Effector CD4-positive, alpha-beta T cell (primary cell): ENCODE measurements around the gene EFNA5.

Experiments used
- DNase-seq: peaks from one replicate; pipeline ENCODE4 v3.0.0-alpha.2; 2020

Gene EFNA5

DNA sequence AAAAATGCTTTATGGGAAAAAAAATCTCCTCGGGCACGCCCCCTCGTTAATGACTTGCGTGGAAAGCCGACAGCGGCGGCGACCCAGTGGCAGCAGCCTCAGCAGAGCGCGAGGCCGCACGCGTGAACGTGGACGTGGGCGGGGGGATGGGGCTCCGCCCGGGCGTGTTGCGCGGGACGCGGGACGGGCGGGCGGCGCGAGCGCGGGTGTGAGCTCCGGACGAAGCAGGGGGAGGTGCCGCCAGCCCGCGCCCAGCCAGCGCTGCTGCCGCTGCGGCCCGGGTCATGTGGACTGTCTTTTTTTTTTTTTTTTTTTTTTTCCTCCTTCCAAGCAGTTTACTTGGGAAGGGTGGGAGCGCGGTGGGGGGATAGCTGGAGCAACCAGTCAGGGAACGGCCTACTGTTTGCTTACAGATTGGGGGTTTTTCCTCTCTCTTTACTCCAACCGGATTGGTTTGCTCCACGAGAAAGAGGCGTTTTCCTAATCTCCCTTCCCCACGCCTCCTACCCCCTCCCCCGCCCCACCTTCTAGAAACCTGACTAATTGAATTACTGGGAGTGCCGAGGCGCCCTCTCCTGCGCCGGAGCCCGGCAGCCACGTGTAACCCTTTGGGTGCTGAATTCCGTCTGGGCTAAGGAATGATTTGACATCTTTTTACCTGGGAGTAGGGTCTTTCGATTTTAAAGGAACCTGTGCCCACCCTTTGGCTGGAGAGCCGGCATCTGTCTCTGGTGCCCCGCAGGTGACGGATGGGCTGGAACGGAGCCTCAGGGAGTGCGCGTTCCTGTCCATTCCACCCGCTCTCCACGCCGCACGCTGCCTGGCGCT, 1.7 kb upstream of the EFNA5 start:
- DNase-seq = no peak

- no peak for DNase-seq
Observed at GRCh38 chr5:107671742-107672210, 1.0 kb upstream of the EFNA5 start.

GRCh38 chr5:107670087-107670931, 428 bp downstream of the EFNA5 start:
- no peak for DNase-seq

GRCh38 chr5:107669096-107670031, 1.4 kb downstream of the EFNA5 start:
- no peak for DNase-seq

DNA sequence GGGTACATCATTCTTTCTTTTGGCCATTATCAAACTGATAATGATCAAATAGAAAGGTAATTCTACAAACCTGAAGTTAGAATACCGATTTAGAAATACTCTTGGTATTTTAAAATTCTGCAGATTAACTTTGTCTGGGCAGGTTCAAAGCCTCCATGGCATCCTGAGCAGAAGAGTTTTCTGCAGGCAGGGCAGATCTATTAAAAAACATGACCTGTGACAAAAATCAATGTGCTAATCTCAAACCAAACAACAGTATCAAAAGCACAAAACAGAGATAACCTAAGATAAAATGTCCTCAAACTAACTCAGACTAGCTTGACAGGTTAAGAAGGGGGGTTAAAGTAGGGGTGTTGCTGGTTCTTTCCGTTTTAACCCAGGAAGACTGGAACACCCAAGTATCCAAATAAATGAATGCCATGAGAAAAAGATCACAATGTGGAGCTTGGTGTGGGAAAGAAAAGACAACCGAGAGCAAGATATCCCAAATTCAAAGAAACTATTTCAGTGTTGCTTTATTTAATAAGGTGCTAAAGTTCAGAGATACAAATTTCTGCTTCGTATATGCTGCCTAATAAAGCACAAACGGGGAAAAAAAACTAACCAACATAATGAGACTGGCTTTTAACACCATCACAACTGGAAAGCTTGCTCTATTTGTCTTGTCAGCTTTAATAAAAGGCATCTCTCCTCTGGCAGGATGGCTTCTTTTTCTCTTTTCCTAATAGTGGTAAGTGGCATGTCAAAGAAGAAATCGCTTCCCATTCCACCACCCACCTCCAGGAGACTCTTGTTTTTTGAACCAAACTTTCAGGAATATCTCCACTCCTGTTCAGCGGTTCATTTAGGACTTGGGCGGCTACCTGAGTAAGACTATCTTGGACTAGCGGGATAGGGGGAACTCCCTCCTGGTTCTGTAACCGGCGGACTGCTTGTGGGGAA, 2.3 kb downstream of the EFNA5 start:
- DNase-seq = no peak

DNA sequence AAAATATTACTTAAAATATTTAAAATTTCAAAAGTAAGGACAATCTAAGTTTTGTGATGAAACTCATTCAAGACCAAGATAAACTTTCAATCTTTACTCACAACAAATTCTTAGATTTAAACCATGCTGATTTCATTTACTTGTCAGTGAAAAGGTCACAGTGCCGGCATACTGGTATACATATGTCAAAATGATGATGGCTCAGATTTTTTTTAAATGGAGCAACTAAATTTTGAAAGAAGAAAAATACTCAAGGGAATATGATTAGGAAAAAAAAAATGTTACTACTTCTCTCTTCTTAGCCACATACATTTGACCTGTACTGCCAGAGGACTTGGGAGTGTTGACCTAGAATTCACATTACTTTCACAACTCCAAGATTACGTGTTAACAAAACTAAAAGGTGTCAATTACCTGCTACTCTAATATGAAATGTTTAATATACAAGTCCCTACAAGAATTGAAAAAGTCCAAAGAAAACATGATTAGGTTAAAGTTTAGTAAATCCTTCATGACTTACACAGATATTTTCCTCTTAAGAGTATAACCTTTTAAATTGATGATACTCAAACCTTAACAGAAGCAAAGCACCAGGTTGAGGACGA, 4.6 kb downstream of the EFNA5 start:
- DNase-seq = no peak

DNA sequence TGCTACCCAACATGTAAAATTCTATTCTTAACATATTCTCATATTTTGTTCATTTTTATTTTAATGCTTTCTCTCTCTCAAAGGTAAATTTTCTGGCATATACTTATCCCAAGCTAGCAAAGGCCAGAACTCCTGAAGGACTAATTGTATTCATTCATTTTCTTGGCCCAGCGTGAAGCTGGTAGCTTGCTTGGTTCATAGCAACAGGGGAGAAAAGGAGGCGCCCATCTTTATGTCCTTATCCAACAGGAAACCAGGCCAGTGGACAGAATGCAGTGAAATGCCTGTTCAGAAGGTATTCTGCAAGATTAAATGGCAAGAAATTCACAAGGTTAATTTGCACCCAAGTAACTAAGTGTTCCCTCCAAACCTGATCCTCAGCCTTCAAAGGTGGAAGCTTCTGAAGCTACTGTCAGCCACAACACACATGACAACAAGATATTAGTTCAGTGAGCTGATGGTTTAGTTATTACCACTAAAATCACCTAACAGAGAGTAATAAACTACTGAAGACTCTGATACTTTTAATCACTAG, 5.6 kb downstream of the EFNA5 start:
- no peak for DNase-seq

DNA sequence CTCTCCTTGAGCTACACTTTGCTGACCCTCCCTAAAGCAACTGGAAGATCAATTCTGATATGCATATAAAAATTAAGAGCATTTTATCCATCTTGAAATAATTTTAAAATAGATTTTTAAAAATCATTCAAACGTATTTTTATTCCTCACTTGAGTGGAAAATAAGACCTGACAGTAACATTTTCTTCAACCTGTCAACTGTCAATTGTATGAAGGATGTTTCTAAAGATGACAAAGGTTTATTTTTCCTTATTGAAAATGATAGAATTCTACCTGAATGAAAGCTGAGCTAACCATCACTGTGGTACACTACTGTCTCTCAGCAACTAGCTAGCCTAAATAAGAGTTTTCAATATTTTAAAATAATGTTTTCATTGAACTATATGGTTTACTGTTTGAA, 7.0 kb downstream of the EFNA5 start:
- DNase-seq = no peak

GRCh38 chr5:107661650-107662044, 9.1 kb downstream of the EFNA5 start:
- DNase-seq = no peak

DNA sequence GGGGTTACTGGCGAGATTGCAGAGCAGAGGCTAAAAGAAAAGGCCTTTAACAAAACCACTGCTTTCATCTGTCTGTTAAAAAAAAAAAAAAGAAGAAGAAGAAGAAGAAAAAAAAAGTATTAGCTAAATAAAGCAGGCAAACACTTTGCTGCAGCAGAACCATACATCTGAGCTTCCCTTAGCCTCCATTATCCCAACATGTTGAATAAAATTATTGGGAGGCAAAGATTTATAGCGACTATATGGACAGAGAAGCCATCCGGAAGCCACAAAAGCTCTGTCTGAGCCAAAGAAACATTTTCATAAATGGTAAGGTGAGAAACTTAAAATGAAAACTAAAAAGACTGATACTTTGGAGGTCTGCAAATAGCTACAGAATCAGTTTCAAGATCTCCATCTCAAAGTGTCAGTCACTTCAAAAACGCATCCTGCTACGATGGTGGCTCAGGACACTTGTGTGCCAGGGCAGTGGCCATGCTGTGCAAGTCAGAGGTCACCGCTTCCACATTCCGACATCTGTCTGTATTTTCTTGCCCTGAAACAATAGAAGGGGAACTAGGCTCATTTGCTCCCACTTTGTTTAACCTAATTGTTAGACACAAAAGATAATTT, 9.6 kb downstream of the EFNA5 start:
- DNase-seq = no peak

GRCh38 chr5:107658528-107658927, 12.2 kb downstream of the EFNA5 start:
- DNase-seq = no peak

- DNase-seq = no peak
Observed at GRCh38 chr5:107655831-107656230, 14.9 kb downstream of the EFNA5 start.

DNA sequence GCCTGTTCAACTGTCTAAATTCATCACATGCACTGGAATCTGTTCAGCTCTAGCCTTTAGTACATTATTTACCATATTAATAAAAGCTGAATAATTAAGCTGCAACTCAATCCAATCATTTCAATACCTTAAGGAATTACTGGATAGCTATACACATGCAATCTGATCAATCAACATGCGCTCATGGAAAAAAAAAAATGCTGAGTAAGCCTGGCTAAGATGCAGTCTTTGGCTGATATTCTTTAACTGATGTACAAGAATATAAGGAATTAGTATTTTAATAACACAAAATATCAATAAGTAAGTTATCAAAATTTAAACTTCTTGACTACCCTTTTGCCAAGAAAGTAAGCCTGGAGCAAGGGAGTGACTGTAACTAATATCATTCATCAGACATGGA, 15.9 kb downstream of the EFNA5 start:
- DNase-seq = no peak

- no peak for DNase-seq
Observed at GRCh38 chr5:107653685-107654084, 17.1 kb downstream of the EFNA5 start.

- no peak for DNase-seq
Observed at GRCh38 chr5:107652839-107653607, 17.7 kb downstream of the EFNA5 start.

DNA sequence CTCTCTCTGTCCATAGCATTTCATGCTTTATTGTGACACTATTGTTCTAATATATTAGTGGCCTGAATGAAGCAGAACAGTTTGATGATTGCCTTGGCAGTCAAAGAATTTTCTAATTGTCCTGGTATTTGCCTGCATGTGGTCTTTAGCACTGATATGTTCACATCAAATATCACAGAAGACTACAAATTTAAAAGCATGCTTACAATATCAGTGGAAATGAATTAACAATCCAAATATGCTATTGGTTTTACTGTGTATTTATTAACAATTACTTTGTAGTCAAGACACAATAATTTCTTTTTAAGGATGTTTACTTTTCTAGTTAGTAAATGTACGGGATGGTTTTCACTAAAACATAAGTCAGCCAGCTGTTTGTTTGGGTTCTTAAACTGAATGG, 18.3 kb downstream of the EFNA5 start:
- no peak for DNase-seq

DNA sequence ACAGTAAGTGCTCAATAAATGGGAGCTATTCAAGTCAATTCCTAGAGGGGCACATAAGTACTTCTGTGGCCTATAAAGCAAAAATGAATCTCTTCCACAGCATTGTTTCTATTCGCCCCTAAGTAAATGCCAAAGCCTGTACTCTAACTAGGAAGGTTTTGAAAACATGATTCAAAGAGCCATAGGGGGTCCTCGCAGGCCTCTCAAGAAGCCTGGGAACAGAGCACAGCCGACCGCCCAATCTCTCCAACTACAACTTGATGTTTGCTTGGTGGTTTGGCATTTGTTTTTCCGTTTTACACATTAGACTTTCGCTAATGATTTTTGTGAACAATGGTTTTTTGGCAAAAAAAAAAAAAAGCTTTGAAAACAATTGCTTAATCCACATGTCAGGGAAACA, 19.4 kb downstream of the EFNA5 start:
- DNase-seq = no peak

GRCh38 chr5:107646418-107646817, 24.3 kb downstream of the EFNA5 start:
- no peak for DNase-seq

DNA sequence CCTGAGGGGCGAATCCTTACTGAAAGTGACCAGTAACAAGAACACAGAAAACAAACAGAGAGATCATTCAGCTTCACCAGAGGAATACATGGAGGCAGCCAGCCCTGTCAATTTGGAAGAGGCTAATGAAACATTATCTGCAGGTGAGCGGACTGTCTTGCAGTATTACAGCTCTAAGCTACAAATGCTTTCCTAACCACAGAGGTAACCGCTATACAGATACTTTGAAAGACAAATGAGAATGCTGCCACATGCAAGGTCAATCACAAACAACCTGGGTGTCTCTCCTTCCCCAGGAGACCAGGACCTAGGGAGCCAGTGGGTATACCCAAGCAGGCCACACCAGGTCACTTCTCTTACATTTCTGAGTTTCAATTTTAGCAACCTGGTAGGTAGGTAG, 30.2 kb downstream of the EFNA5 start:
- DNase-seq = no peak

DNA sequence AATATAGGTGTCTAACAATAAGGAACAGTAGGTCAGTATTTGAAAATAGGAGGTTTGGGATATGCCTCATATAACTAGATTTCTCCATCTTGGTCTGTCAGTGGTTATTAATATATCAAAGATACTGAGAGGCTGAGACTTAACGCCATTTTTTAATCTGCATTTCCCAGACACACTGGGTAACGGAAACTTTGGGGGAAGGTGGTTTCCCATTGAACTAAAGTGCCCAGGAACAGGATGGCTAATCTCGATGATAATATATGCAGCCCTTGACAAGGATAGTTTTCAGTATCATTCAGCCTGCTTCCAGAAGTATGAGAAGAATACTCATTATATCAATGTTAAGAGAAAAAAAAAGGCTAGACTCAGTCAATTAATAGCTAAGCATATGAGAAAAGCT, 30.7 kb downstream of the EFNA5 start:
- DNase-seq = no peak
